Activated CD4-positive, alpha-beta T cell treated with anti-CD3 and anti-CD28 coated beads, Interleukin-10, Interleukin-2, amounts not matched to agents 100 ng/mL and 50 ng/mL, durations not matched to agents 16 hours and 8 hours (primary cell): ENCODE results near the gene WNT10A.
"Not testable (repeated sequence)": the region's sequence is repeated elsewhere in the genome, so short reads cannot be mapped to it uniquely, and the experiment has no call there.

Source experiments
- DNase-seq: peaks from one replicate; pipeline ENCODE4 v3.0.0-alpha.2; 2020

The WNT10A gene

DNA sequence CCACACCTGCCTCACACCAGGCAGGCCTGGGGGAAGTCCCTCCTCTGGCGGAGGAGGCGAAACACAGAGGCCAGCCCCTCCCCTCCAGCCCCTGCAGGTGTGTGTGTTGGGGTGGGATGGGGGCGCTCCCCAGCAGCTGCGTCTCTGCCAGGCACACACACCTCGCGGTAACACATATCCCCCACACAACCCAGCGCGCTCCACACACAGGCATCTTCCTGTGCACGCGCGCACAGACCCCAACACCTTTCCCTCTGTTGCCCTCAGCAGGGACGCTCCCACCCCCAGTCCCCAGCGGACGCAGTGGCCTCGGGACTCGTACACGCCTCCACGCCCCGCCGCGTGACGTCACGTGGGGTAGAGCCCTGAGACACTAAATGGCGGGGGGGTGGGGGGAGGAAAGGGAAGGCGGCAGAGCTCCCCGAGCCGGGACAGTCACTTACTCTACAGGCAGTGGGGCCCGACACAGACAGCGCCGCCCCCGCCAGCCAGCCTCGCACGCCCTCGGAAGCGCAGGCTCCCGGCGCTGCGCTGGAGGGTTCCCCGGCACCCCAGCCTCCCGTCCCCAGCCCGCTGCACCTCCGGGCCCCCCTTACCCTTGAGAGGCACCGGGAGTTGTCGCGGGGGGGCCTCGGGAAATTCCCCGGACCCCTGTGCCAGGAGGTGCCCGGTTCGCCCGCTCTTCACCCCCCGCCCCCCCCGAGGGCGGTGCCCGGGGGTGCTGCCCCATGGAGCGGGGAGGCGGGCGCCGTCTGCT, at the start of gene WNT10A:
WNT10A (plus strand) TSS at position 751 of the 757 bp plus-strand sequence. CDS start 144 bp downstream, outside the sequence.
- DNase-seq, result peak; percentile 48

DNA sequence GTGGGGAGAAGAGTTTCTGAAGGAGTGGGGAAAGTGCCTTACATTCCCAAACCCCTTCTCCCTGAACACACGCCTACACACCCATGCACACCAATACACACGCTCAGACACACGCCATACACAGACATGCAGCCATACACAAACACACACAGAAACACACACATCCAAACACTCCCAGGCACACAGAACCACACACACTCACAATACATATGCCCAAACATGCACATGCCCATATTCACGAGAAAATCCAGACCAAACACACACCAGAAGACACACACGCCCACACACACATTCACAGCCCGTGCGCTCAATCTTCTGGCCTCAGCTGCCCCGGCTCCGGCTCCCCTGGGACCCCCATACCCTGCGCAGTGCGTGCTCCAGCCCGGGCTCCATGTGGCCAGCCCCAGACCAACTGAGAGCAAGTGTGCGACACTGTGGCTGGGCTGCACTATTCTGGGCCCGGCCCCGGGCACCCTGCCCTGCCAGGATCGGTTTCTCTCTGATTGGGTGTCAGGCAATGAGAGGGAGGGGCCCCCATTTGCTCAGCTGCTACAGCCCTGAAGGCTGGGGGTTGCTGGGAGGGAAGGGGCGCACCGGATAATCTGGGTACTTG, 49.2 kb upstream of the WNT10A start, which contains the start of gene PRKAG3:
PRKAG3 (minus strand) TSS at position 426 of the 613 bp plus-strand sequence.
- DNase-seq, result no peak

- no peak for DNase-seq
Measured at GRCh38 chr2:218832081-218832480, 48.6 kb upstream of the WNT10A start.

- DNase-seq, result no peak
Measured at GRCh38 chr2:218832520-218832919, 48.1 kb upstream of the WNT10A start.

- no peak for DNase-seq
Measured at GRCh38 chr2:218833023-218833609, 47.5 kb upstream of the WNT10A start.

- no peak for DNase-seq
Measured at GRCh38 chr2:218834685-218835084, 46.0 kb upstream of the WNT10A start.

- DNase-seq, result no peak
Measured at GRCh38 chr2:218837495-218837894, 43.2 kb upstream of the WNT10A start.

DNA sequence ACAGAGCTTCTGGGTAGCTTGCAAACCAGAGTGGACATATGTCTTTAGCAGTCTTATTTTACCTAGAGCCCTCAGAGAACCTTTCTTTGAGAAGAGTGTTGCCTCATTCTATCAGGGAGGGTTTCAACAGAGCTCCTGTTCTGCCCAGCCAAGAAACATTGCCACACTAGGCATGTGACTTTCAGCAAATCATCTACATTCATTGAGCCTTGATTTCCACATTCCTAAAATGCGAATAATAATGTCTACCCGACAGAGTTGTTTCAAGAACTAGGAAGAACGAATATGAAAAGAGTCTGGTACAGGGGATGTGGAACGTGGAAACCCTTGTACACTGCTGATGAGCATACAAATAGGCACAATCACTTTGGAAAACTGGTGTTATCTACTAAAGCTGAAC, 41.2 kb upstream of the WNT10A start:
- no peak for DNase-seq

- no peak for DNase-seq
Measured at GRCh38 chr2:218839888-218840287, 40.8 kb upstream of the WNT10A start.

GRCh38 chr2:218844334-218844733, 36.3 kb upstream of the WNT10A start:
- not testable (repeated sequence) for DNase-seq

GRCh38 chr2:218846963-218847362, 33.7 kb upstream of the WNT10A start:
- not testable (repeated sequence) for DNase-seq

- no peak for DNase-seq
Measured at GRCh38 chr2:218849721-218850120, 30.9 kb upstream of the WNT10A start.

DNA sequence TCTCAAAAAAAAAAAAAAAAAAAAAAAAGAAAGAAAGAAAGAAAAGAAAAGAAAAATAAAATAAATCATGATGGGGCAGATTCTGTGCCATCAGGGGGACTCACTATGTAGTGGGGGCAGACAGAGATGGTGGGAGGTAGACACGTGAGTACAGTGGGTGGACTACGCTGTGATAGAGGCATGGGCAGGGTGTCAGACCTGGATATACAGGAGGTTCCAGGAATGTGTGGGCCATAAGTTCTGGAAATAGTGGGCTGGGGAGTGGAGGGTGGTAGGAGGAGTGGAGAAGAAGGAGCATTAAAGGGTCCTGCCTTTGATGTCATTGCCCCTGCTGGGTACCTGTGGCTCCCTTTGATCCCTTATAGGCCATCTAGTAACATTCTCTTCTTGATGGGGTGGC, 29.9 kb upstream of the WNT10A start:
- DNase-seq, result no peak

GRCh38 chr2:218851286-218851685, 29.4 kb upstream of the WNT10A start:
- no peak for DNase-seq

- DNase-seq, result peak; percentile 61
Measured at GRCh38 chr2:218852911-218853667, 27.6 kb upstream of the WNT10A start.

- DNase-seq, result no peak
Measured at GRCh38 chr2:218853766-218854165, 26.9 kb upstream of the WNT10A start.

DNA sequence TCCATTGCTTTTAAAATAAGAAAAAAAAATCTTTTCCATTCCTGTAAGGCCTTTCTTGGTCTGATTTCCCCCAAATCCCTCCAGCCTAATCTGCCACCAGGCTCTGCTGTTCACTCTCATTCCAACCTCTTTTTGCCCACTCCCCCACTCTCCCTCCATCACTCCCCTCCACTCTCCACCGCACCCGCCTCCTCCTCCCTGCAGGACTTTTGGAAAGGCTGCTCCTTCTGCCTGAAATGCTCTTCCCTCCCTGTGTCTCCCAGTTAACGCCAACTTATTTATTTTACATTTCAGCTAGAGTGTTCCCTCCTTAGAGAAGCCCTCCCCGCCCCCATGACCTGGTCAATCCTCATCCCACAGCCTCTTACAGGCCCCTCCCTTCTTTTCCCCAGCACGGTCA, 25.8 kb upstream of the WNT10A start:
- no peak for DNase-seq

DNA sequence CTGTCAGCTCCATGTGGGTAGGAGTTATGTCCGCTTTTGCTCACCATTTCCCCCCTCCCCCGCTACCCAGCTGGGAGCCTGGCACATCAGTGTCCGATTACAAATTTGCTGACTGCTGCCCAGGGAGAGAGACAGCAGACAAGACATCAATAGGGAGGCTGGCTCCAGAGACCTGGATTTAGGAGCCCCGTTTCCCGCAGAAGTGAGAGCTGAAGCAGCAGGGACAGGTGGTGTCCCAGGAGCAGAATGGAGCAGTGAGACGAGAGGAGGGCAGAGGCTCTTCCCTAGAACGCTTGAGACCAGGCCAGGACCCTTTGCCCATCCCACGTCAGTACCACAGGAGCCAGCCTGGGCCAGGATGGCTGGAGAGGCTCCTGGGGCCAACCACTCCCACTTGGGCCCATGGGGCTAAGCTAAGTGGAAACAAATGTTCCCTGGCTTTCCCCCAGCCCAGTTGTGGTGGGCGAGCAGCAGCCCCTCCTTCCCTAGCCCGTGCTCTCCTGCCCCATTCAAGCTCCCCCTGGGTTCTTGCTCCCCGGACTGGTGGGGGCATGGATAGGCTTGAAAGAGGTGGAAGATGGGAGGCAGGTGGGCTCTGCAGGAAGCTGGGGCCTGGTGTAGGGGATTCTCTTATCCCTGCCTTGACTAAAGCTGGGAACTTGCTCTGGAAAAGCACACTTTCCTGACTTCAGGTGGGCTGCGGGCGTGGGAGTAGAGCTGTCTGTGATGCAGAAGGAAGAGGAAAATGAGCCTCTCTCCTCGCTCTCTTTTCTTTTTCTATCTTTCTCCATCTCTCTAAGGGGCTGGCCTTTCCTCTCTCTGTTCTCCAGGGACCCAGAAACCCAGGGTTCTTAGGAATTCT, 25.1 kb upstream of the WNT10A start:
- no peak for DNase-seq

- no peak for DNase-seq
Measured at GRCh38 chr2:218856167-218856895, 24.3 kb upstream of the WNT10A start.

- no peak for DNase-seq
Measured at GRCh38 chr2:218856896-218857243, 23.8 kb upstream of the WNT10A start.

GRCh38 chr2:218857371-218858137, 23.1 kb upstream of the WNT10A start:
- no peak for DNase-seq
